GM13977 (cell line): ENCODE data around the gene ALG14.

Experiments
- DNase-seq: peaks from one replicate; pipeline ENCODE4 v3.0.0; 2012; ENCODE audit warnings: low spot score
- CTCF ChIP-seq: IDR thresholded peaks from 2 replicates; pipeline ENCODE4 v1.5.1; 2012; ENCODE audit warnings: mild to moderate bottlenecking, control low read depth; ENCODE audit not compliant: insufficient read depth; ENCODE audit errors: extremely low read depth, missing control alignments
- in situ Hi-C: fragments of 300-500 bp; cut with MboI; formaldehyde crosslinking; loops from one replicate; pipeline ENCODE4 v1.12.0; 2022; ENCODE audit warnings: low sequenced_read_pairs, low pct_unique_long_range_greater_than_20kb, mixed read lengths, inconsistent platforms; ENCODE audit not compliant: unreplicated experiment

Gene ALG14

GRCh38 chr1:95040032-95040525 is 32.7 kb downstream of the ALG14 start:
- no peak for TF ChIP-seq CTCF
- in situ Hi-C loops = loop anchor here (10.0 kb wide), 1 partner anchor 185 kb away; no protein-coding TSS in a partner anchor
- DNase-seq = no peak

- no peak for DNase-seq
- TF ChIP-seq CTCF = no peak
- in situ Hi-C loops = loop anchor here (10.0 kb wide), 1 partner anchor 185 kb away; no protein-coding TSS in a partner anchor
Observed at GRCh38 chr1:95039360-95040031, 33.3 kb downstream of the ALG14 start.

GRCh38 chr1:95035536-95035935 is 37.2 kb downstream of the ALG14 start:
- in situ Hi-C loops = no loop called here
- no peak for TF ChIP-seq CTCF
- DNase-seq = no peak

GRCh38 chr1:95034506-95034905 is 38.2 kb downstream of the ALG14 start:
- in situ Hi-C loops = no loop called here
- no peak for DNase-seq
- no peak for TF ChIP-seq CTCF

GRCh38 chr1:95033843-95034242 is 38.9 kb downstream of the ALG14 start:
- DNase-seq = no peak
- no peak for TF ChIP-seq CTCF
- in situ Hi-C loops = no loop called here

- no peak for DNase-seq
- in situ Hi-C loops = no loop called here
- TF ChIP-seq CTCF = no peak
Observed at GRCh38 chr1:95029532-95029931, 43.2 kb downstream of the ALG14 start.
